Urothelium cell line (cell line): ENCODE results near the gene TPPP3.
A peak's percentile ranks its signal among the peaks of the same experiment; 100 is the strongest.

Source experiments
- DNase-seq: peaks from one replicate; pipeline ENCODE4 v3.0.0; 2011; ENCODE audit warnings: low spot score, mixed read lengths
- FAIRE-seq: peaks from 2 replicates; lab custom pipeline; 2011; peaks lifted over from hg19 to GRCh38; lab: Jason Lieb, UNC

Gene TPPP3

DNA sequence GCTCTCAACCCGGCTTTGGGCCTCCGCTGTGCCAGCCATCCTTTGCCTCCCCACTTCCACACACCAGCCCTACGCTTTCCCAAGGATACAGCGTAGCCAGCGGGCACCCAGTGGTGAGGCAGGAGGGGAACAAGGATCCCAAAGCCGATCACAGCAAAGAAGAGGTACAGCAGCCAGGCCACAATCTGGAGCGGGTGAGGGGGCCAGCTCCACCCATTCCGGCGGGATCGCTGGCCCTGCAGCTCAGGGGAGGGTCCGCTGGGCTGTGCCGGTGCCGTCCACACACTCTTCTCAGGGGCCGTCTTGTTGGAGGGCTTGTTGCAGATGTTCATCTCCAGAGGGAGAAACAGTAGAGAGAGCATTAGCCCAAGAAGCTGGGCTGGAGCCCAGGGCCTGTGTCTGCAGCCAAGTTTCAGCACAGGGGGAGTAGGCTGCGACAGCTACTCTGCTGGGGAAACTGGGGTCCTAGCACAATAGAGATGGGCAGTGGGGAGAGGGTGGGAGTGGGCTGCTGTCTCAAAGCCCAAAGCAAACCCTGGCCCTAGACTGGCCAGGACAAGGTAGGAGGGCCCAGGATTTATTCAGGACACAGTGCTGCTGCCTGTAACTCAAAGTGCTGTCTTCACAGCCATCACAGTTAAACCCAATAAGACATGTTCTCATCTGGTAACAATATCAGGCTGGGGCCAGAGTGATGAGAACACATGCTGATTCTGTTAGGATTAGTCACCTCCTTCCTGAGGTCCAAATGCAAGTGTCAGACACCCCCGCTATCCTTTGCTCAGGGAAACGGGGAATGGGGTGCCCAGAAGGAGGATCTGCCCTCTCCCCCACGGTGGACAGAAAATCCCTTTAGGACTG, 13.0 kb upstream of the TPPP3 start:
- peak; percentile 24 for DNase-seq
- peak; percentile 30 for FAIRE-seq

DNA sequence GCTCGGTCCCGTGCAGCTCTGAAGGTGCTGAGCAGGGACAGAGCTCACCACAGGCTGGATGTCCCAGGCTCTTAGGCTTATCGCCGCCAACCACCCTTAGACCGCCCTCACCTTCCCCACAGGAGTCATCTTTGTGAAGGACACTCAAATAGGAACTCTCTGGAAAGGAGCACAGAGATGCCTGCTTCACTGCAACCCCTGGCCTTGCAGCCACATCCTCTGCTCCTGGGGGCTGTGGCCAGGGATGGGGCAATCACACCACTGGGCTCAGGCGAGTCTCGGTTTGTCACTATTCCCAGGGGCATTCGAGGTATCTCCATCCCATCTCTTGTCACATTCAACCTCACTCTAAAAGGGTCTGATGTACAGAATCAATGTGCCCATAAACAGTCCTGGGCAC, 12.0 kb upstream of the TPPP3 start:
- FAIRE-seq (no peak), DNase-seq (no peak)

DNA sequence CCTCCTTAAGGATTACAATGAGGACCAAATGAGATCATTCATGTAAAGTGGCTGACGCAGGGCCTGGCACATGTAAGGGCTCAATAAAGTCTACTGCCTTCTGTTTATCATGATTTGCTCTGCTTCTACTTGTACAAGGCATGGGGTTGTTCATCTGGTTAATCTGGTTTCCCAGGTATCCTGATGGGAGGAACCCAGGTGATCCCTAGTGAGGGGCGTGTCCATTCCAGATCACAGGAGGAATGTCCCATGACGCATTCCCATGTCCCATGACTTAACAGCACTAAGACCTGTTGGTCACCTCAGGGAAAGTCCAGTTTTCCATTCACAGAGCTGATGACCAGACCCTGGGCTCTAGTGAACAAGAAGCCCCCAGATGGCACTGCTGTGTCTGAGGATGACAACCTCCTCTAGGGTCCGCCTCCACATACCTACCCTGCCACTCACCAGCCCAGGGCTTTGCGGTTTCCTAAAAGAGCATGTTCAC, 11.5 kb upstream of the TPPP3 start:
- DNase-seq = no peak
- FAIRE-seq = no peak

DNA sequence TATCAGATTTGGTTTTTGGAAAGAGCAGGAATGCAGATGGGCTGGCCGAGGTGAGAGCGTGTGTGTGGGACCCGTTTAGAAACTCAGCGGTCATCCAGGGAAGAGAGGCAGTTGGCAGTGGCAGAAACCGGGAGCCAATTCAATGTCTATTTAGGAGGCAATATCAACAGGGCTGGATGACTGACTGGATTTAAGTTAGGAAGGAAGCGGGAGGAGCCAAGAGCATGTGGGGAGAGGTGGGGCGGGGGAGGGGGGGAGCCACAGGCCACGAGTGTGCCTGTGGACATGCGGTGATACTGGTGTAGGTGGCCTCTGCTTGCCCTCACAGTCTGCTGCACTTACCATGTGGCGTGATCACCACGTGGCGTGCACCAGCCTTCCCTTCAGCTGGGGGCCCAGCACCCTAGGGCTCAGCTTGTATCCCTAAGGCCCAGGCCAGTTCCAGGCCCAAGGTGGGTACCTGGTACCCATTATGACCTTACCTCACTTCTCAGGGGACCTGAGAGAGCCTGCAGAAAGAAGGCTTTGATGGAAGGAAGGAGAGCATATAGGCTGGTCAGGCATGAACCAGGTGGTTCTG, 10.8 kb upstream of the TPPP3 start:
- no peak for FAIRE-seq

DNA sequence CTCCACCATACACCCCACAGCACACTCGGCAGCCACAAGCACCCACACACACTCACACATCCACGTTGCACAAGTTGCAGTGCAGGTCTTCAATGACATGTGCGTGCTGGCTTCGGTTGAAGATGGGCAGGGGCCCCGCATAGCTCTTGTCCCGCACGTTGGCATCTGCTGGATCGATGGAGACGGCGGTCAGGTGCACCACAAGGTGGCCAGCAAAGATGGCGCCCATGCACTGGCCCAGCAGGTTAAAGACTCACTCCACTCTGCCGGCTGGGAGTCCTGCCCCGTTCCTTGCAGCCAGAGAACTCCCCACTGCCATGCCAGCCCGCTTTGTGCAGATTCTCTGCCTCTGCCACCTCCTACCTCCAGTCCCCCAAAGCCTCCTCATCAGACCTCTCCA, 7.6 kb upstream of the TPPP3 start:
- no peak for FAIRE-seq
- DNase-seq = no peak

More for the DNA sequence above, 10.8 kb upstream of the TPPP3 start:
- no peak for DNase-seq

DNA sequence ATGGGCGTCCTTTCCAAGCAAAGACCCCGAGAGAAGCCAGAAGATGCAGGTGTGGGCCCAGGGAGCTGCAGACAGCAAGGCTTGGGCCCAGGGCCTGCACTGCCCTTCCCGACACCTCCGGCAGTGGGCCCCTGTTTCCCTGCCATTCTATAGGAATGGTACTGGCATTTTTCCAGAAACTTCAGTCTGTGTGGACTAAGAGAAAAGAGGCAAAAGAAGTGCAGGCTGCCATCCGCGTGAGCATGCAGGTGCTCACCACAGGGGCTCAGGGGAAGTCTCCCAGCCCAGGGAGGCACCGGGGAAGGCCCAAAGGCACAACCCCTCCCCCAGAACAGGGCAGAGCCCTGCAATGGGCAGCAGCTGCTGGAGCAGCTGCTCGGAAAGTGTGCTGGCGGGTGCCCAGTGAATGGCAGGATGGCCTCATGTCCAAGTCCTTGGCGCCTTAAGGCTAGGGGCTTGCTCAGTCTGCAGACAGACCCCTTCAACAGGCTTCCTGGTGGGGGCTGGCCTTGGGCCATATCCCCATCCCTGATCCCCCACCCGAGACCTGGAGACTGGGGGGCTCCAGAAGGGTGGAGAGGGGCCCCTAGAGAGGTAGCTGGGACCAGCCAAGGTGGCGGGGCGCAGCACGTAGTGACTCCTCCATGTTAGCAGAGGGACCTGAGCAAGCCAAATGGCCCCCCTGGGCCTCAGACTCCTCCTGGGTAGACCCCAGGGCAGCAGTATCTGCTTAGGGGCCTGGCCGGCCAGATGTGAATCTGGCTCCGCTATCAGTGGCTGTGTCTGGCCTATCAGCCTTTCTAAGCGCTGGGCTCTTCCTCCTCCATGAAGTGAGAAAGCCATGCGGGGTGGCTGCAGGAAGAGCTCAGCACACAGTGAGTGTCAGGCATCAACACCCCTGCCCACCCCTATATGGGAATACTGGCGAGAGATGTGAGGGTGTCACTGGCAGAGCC, 6.7 kb upstream of the TPPP3 start:
- DNase-seq = no peak
- FAIRE-seq = no peak

DNA sequence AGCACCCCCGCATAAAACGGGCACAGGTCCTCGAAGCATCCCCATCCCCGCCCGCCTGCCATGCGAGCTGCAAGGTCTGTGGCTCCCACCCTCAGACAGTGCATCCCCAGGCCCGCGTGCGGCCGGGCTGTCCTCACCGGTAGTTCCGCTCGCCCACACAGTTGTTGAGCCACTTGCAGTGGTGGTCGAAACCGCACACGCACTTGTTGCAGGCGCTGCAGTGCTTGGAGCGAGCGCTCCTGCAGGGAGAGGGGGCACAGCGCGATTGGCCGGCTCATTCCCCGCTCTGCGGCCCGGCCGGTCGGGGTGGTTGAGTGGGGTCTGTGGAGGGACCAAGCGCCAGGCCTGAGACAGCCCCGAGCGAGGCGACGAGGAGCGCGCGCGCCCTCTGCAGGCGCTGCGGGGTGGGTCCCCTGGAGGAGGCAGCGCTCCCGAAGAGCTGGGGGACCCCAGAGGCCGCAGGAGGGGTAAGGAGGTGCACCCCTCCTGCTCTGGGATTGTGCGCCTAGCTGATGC, 6.0 kb upstream of the TPPP3 start:
- no peak for FAIRE-seq
- no peak for DNase-seq

DNA sequence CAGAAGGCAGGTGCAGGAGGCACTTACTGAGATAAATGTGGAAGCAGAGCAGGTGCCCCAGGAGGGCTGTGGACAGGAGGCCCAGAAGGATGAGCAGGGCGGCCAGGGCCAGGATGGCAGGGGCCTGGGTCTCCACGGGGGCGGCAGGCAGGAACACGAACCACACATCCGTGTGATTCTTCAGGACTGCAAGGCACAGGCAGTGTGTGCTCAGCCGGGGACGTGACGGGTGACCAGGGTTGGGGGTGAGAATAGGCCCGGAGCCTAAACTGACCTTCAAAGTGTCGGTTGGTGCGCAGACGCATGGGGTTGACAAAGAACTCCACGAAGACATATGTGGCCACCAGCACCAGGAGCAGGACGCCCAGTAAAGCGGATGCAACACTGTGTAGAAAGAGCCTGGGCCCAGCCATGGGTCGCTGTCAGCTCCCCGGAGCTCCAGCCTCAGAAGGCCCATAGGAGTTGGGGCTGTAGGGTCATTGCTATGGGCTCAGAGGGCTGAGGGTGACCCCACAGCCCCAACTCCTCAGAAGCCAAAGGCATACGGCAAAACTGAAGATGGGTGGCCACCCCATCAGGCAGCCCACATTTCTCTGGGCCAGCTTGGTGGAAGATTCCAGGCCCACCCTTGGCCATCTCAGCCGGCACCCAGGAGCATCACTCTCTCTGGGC, 5.4 kb upstream of the TPPP3 start:
- no peak for DNase-seq
- FAIRE-seq = no peak

DNA sequence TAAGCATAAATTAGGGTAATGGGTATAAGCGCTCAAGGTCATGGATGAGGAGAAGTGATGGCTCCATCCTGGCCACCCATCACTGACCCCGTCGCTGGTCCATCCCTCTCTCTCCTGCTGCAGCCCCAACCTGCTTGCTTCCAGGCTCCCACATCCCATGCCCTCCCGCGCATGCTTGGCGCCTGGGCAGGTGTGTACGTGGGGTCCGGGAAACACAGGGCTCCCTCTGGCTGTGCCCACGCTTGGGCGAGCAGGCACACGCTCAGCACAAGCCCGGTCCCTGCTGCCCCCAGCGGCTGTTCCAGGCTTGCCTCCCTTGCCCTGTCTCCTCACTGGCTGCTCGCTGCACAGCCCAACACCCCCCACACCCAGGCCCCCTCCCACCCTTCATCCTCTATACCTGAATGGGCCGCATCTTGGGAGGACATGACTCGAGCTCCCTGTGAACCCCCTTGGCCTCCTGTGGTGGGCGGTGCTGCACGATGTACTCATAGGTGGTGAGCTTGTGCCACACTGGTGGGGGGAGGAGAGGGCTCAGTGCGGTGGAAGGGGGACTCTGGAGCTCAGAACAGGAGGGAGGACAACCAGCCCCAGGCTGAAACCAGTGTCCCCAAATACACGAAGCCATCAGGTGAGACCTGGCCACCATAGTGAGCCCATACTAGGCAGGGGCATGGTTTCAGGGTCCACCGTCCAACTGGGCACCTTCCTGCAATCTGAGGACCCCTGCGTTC, 4.7 kb upstream of the TPPP3 start:
- FAIRE-seq (no peak), DNase-seq (no peak)

DNA sequence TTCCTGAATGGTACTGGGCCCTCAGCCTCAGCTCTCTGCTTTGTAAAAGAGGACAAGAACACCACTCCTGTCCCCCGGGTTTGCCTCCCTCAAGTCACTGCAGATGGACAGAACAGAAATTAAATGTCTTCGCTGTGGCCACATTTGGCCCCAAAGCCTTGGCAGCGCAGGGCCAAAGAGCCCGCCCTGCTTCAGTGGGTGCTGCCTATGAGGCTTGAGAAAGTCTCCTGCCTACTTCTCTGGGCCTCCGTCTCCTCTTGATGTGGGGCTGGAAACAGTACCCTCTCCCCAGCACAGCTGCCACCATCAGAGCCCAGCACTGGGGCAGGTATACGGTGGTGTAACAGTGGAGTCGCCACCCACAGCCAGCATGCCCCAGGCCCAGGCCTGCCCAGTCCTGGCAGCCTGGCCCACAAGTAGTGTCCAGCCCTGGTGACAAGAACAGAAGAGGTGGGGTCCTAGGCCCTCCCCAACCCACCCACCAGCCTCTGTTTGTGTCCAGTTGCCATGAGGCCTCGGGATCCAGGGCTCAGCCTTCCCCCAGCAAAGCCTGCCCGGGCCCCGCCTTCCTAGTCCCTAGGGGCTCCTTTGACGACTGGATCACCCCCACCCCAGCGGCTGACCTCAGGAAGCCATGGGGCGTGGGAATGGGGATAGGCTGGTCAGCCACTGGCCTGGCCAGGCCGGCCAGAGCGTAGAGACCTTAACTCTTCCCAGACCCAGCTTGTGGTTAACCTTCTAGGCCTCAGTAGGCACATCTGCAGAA, 3.9 kb upstream of the TPPP3 start:
- FAIRE-seq (no peak), DNase-seq (no peak)

DNA sequence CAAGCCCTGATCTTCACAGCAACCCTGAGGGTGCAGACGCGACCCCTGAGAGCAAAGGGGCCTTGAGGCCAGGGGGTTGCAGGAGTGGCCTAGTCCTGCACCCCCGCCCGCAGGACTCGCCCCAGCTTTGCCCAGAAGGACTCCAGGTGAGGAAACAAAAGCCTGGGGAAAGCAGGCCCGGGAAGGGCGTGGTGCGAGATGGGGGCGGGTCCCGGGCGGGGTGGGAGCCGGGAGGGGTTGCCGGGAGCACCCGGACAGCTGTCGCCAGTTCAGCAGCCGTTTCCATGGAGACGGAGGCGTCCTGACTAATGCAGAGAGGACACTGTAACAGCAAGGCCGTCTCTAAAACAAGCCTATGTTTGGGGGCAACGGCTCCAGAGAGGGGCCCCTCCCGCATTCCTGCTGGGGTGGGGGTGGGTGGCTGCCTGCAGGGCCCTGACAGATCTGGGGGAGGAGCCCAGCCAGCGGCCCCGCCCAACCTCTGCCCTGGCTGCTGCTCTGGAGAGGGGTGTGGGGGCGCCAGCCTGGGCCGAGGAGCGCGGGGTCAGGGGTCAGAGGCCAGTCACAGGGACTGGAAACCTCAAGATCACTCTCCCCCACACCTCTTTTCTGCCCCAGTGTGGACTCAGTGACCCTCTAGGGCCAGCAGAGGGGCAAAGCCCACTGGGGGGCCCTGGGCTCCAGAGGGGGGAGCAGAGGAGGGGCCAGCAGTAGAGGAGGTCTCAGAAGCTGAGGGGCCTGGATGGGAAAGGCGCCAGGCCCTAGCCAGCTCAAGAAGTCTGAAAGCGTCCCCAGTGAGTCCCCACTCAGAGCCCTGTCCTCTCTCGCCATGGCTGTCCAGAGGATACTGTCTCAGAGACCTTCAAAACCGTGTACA, 3.1 kb upstream of the TPPP3 start:
- DNase-seq (peak; percentile 80), FAIRE-seq (no peak)

DNA sequence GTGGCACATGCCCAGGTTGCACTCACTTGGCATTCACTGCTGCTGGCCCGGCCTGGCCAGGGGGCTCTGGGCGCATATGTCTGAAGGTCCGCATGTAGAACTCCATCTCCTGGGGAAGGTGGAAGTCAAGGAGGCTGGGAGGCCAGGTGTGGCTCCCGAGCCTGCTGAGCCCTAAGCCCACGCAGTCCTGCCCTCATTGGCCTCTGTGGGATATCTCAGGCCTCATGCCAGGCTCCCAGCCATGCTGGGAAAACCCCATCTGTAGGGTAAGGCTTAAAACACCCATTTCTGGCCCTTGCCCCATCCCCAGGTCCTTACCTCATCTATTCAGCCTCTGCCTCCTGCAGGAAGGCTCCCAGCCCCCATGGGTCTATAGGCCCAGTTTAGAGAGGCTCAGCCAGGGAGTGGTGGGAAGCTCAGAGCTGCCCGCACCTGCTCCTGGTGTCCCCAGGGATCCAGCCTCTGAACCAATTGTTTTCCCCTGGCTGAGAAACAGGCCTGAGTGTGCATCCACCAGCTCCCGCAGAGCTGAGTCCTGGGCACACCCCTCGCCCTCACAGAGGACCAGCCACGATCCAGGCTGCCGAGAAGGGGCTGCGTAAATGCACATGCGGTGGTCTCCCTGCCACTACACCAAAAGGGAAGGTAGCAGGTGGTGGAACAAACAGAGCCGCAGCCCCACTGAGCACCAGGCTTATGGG, 2.3 kb upstream of the TPPP3 start:
- FAIRE-seq (no peak), DNase-seq (no peak)

DNA sequence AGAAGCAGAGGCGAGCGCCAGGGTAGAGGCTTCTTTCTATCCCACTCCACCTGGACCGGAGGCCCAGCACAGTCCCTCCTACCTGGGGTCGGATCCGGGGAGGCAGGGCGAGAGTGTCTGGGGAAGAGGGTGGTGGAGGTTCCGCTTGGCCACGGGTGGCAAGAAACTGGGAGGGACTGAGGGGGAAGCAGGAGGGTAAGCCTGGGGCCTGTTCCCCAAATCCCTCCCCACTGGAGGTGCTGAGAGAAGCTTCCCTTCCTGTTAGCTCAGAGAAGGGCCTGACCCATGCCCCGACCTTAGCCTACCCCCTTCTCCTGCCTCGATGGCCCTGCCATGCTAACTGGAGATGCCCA, 1.8 kb upstream of the TPPP3 start:
- FAIRE-seq = no peak

DNA sequence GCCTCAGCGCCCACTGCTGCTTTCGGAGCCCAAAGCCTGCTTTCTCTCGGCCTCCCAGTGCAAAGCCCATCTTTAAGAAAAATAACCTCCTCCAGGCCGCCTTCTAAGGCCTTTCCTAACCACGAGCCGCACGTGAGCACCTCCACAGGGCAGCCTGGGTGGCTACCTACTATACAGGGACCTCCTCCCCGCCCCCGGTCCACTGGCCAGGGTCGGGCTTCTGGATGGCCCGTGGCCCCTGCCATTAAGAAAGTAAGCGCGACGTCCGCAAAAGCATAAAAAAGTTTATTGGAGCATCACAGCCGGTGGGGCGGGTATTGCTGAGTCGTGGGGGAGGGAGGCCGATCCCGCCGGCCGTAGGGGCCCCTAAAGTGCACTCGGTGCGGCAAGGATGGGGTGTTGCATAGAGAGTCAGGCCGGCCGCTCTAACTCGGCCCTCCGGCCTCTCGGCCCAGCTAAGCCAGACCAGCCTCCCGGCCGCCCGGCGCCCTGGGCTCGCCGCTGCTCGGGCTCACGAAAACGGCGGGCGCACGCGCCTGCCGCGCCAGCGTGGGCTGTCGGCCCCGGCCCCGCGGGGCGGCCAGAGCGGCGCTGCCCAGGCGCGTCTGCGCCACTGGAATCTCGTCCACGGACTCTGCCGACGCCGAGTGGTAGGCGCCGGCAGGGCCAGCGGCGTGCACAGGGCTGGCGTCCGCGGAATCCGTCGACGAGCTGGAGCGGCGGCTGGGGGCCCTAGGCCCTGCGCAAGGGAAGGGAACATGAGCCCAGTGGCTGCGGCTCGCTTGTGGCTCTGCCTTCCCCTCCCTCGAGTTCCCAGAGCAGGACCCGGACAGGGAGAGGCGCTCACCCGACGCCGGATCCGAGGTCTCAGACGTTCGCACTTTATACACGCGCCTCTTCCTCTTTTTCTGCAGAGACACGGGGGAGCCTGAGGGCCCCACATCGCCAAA, 1.1 kb upstream of the TPPP3 start:
- DNase-seq (no peak), FAIRE-seq (no peak)

More for the DNA sequence above, 1.8 kb upstream of the TPPP3 start:
- DNase-seq = no peak

DNA sequence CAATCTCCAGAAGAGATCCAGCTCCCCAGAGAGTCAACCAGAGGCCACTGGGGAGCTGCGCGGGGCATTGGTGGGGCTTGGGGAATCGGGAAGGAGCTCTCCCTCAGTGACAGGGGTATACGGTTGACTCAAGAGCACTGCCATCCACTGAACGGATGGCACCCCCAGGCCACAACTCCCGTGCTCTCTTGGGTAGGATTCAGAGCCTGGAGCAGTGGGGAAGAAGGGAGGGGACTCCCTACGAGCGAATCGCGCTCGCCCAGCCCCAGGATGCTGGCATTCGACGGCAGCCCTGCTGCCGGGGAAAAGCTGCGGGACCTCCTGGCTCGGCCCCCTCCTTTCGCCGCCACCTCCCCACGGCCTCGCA, 473 bp upstream of the TPPP3 start:
- DNase-seq = no peak
- FAIRE-seq = no peak

DNA sequence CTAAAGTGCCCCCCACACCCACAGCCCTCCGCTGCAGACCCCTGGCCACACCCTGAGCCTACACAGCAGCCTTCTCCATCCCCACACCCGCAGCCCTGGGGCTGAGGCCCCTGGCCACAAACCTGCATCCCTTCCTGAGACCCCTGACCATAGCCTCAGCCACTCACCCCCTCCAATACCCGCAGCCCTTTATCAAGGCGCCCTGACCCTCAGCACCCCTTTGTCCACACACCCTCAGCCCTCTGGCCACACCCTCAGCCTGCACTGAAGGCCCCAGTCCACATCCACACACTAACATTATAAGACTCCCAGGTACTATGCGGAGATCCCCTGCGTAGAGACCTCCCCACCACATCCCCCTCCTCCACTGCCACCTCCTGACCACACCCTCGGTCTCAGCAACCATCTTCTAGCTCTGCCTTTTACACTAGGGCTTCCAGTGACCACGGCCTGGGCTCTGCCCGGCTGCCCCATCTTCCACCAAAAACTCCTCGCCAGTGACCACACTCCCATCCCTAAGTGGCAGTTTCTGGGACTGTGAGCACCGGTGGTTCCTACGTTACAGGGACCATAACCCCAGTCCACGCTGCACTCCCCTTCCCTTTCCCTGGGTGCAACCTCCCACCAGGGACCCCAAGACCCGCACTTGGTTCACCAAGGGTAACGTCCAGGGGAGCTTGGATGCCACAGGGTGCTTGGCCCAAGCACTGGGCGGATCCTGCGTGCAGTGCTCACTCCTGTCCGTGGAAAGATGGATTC, 818 bp downstream of the TPPP3 start:
- DNase-seq = no peak
- no peak for FAIRE-seq
